Measurements from ENCODE around the gene MS4A5. TPM values are rescaled to one million over a fixed set of nuclear protein-coding genes. Genes with fewer than 3 reads are reported as not detected.

The MS4A5 gene
- total and polyA plus RNA-seq, 10 of the 15 experiments (the other 5 are each of a cell fraction or from before 2014, with no cell fraction given): not detected

GRCh38 chr11:60392361-60392760, 37.0 kb upstream of the MS4A5 start (continued):
- TF ChIP-seq ETV6 (conservative IDR thresholded peaks at IDR 0.05 in 1 of 2, IDR thresholded peaks at IDR 0.05 in 1 of 2; ENCODE audit: borderline replicate concordance in 1 of 2, low read depth in 1 of 2) (no peak), PAX8 (IDR thresholded peaks at IDR 0.05) (no peak), HSF1 (IDR thresholded peaks at IDR 0.05; ENCODE audit: low read depth, low read length) (no peak), CTCF (IDR thresholded peaks at IDR 0.05 in 2 of 3, conservative IDR thresholded peaks at IDR 0.05 in 1 of 3; ENCODE audit: control insufficient read depth in 2 of 3, extremely low read depth in 1 of 3, insufficient read depth in 1 of 3, low read depth in 3 of 3, low read length in 3 of 3) (no peak)

GRCh38 chr11:60393016-60393415, 36.4 kb upstream of the MS4A5 start:
- Histone ChIP-seq H3K27me3 (replicated peaks in 1 of 2; ENCODE audit: control insufficient read depth in 2 of 2, insufficient read depth in 2 of 2, low read length in 1 of 2) (no peaks in the 10 kb centered on the region), H3K4me1 (ENCODE audit: control insufficient read depth, insufficient read depth, low read length) (peaks cover 35% of the 10 kb centered on the region), H3K4me3 (no peak overlapping the region), H3K79me2 (ENCODE audit: control insufficient read depth, insufficient read depth, low read length) (no peaks in the 10 kb centered on the region), H2AFZ (ENCODE audit: control insufficient read depth, low read depth, low read length) (no peak overlapping the region), H3K27ac (ENCODE audit: control insufficient read depth, insufficient read depth) (no peak overlapping the region), H4K20me1 (ENCODE audit: control insufficient read depth, insufficient read depth) (no peaks in the 10 kb centered on the region), H3K4me2 (ENCODE audit: control insufficient read depth, insufficient read depth) (no peak overlapping the region), H3K36me3 (ENCODE audit: control insufficient read depth in 2 of 2, insufficient read depth in 2 of 2, low read length in 1 of 2) (no peaks in the 10 kb centered on the region), H3K9ac (ENCODE audit: control insufficient read depth, insufficient read depth, low read length) (no peak overlapping the region), H3K9me3 (replicated peaks; ENCODE audit: control insufficient read depth, insufficient read depth, low read length) (peaks cover 7% of the 10 kb centered on the region; the same call in 2 of the 3 replicates)
- ChIA-PET CTCF (interaction anchor here (1.0 to 1.1 kb wide), 2 partner anchors 26 to 30 kb away, joined by 3 to 4 read pairs; no protein-coding TSS in a partner anchor), SMC1A (ENCODE audit: uncharacterized antibody, unreplicated experiment) (interaction anchor here (0.9 to 1.6 kb wide), 3 partner anchors 15 to 64 kb away, joined by 3 to 4 read pairs (median 3); partner anchors contain the start of gene MS4A7), RAD21 (ENCODE audit: unreplicated experiment) (interaction anchor here (0.8 to 1.1 kb wide), 2 partner anchors 13 to 63 kb away, joined by 3 read pairs; partner anchors contain the start of gene MS4A1), POLR2A (interaction anchor here (0.7 to 1.5 kb wide), 3 partner anchors 10 to 64 kb away, joined by 3 read pairs; no protein-coding TSS in a partner anchor)
- ATAC-seq (no peak), FAIRE-seq (no peak), DNase-seq (ENCODE audit: low read depth, low spot score) (no peak)
- 80% methylated on average over 5 of the region's 5 CpGs for WGBS (ENCODE audit: insufficient coverage, insufficient replicate concordance, low lambda C conversion rate, missing lambda C conversion rate)
- BruUV-seq (replicated peaks): no TSS peak
- intact Hi-C loops (cut with micrococcal nuclease; ENCODE audit: unreplicated experiment) (no loop called here), in situ Hi-C loops (cut with MboI) (no loop called here)
- TF ChIP-seq RFX5 (IDR thresholded peaks at IDR 0.05; ENCODE audit: low read depth, low read length): no peak
- TF ChIP-seq KLF5 (IDR thresholded peaks at IDR 0.05; ENCODE audit: partially characterized antibody): no peak
- TF ChIP-seq BRCA1 (IDR thresholded peaks at IDR 0.05; ENCODE audit: low read depth, low read length): no peak

All from GM12878 (cell line).